PC-3 (cell line): ENCODE results near the gene P2RX6.
"Not testable (repeated sequence)": the region's sequence is repeated elsewhere in the genome, so short reads cannot be mapped to it uniquely, and the experiment has no call there.

Source experiments
- EZH2 ChIP-seq: fragments of 300-600 bp; sonication (generic); IDR thresholded peaks from one replicate; pipeline ENCODE4 v1.6.1; 2017; ENCODE audit warnings: antibody characterized with exemption, mild to moderate bottlenecking, low read length; ENCODE audit not compliant: unreplicated experiment
- EZH2phosphoT487 ChIP-seq: fragments of 300-600 bp; sonication (generic); IDR thresholded peaks from 2 replicates; pipeline ENCODE4 v1.6.1; 2018; ENCODE audit warnings: mild to moderate bottlenecking, antibody characterized with exemption, low read length, borderline replicate concordance
- TF ChIP-seq, protein P1 (sequence below): fragments of 300-600 bp; sonication (generic); conservative IDR thresholded peaks from 2 replicates; pipeline ENCODE4 v1.5.1; 2017; ENCODE audit warnings: antibody characterized with exemption, low read depth, mild to moderate bottlenecking, low read length

DNA sequence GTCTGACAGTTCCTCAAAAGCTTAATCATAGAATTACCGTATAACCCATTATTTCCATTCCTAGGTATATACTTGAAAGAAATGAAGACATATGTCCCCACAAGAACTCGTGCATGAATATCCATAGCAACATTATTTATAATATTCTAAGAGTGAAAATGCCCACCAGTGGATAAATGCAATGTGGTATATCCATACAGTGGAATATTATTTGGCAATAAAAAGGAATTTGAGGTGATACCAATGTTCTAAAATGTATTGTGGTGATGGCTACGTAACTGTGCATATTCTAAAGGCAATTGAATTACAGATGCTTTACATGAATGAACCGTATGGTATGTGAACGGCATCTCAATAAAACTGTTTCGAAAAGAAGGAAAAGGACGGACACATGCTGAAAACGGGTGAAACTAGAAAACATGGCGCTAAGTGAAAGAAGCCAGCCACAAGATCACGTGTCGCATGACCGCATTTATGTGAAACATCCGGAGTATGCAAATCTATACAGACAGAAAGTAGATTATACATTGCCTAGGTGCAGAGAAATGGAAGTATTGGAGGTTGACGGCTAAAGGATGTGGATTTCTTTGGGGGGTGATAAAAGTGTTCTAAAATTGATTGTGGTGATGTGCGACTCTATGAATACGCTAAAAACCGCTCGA lies 46.8 kb downstream of the P2RX6 start:
- TF ChIP-seq EZH2phosphoT487, EZH2: not testable (repeated sequence)
- TF ChIP-seq, protein P1, sequence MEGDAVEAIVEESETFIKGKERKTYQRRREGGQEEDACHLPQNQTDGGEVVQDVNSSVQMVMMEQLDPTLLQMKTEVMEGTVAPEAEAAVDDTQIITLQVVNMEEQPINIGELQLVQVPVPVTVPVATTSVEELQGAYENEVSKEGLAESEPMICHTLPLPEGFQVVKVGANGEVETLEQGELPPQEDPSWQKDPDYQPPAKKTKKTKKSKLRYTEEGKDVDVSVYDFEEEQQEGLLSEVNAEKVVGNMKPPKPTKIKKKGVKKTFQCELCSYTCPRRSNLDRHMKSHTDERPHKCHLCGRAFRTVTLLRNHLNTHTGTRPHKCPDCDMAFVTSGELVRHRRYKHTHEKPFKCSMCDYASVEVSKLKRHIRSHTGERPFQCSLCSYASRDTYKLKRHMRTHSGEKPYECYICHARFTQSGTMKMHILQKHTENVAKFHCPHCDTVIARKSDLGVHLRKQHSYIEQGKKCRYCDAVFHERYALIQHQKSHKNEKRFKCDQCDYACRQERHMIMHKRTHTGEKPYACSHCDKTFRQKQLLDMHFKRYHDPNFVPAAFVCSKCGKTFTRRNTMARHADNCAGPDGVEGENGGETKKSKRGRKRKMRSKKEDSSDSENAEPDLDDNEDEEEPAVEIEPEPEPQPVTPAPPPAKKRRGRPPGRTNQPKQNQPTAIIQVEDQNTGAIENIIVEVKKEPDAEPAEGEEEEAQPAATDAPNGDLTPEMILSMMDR, result not testable (repeated sequence)
